HL-60/S4 treated with retinoic acid at 250 ng/mL for 4 days and 3 days (cell line): ENCODE results near the gene ZFYVE26.
"Not testable (repeated sequence)": the region's sequence is repeated elsewhere in the genome, so short reads cannot be mapped to it uniquely, and the experiment has no call there.

Source experiments
- in situ Hi-C: fragments of 300-500 bp; cut with MboI; formaldehyde crosslinking; loops from 2 replicates; pipeline ENCODE4 v1.7.0; 2022; ENCODE audit warnings: low sequenced_read_pairs

The ZFYVE26 gene

GRCh38 chr14:67816326-67817002 lies at the start of gene ZFYVE26:
ZFYVE26 (minus strand) TSS chr14:67816590; CDS start chr14:67815963, 627 bp downstream.
- in situ Hi-C loops: no loop called here

- in situ Hi-C loops: no loop called here
These were observed 46.8 kb upstream of the ZFYVE26 start for GRCh38 chr14:67863223-67863622.

- in situ Hi-C loops: no loop called here
These were observed 42.9 kb upstream of the ZFYVE26 start for GRCh38 chr14:67859169-67859749.

GRCh38 chr14:67857778-67858350 lies 41.5 kb upstream of the ZFYVE26 start:
- in situ Hi-C loops: no loop called here

- in situ Hi-C loops: no loop called here
These were observed 40.4 kb upstream of the ZFYVE26 start for GRCh38 chr14:67856827-67857226.

- in situ Hi-C loops: no loop called here
These were observed 37.3 kb upstream of the ZFYVE26 start for GRCh38 chr14:67853715-67854114.

GRCh38 chr14:67852926-67853604 lies 36.7 kb upstream of the ZFYVE26 start:
- in situ Hi-C loops: no loop called here

- in situ Hi-C loops: no loop called here
These were observed 35.5 kb upstream of the ZFYVE26 start for GRCh38 chr14:67851785-67852410.

GRCh38 chr14:67850066-67850830 lies 33.9 kb upstream of the ZFYVE26 start:
- in situ Hi-C loops: no loop called here

- in situ Hi-C loops: loop anchor here (25.0 kb wide), 1 partner anchor 966 kb away; no protein-coding TSS in a partner anchor
These were observed 29.7 kb upstream of the ZFYVE26 start for GRCh38 chr14:67846029-67846610.

GRCh38 chr14:67837011-67837624 lies 20.7 kb upstream of the ZFYVE26 start:
- in situ Hi-C loops: loop anchor here (25.0 kb wide), 1 partner anchor 975 kb away; no protein-coding TSS in a partner anchor

- in situ Hi-C loops: loop anchor here (25.0 kb wide), 1 partner anchor 977 kb away; no protein-coding TSS in a partner anchor
These were observed 19.2 kb upstream of the ZFYVE26 start for GRCh38 chr14:67835596-67835995.

- in situ Hi-C loops: loop anchor here (25.0 kb wide), 1 partner anchor 979 kb away; no protein-coding TSS in a partner anchor
These were observed 17.0 kb upstream of the ZFYVE26 start for GRCh38 chr14:67833403-67833802.

- in situ Hi-C loops: loop anchor here (25.0 kb wide), 1 partner anchor 981 kb away; no protein-coding TSS in a partner anchor
These were observed 14.7 kb upstream of the ZFYVE26 start for GRCh38 chr14:67831113-67831512.

GRCh38 chr14:67821121-67821520 lies 4.7 kb upstream of the ZFYVE26 start:
- in situ Hi-C loops: no loop called here

GRCh38 chr14:67820428-67820971 lies 4.1 kb upstream of the ZFYVE26 start:
- in situ Hi-C loops: no loop called here

GRCh38 chr14:67819563-67820421 lies 3.4 kb upstream of the ZFYVE26 start, which contains the start of gene RAD51B:
RAD51B (plus strand) TSS chr14:67819779.
- in situ Hi-C loops: no loop called here

GRCh38 chr14:67818476-67818875 lies 2.1 kb upstream of the ZFYVE26 start:
- in situ Hi-C loops: not testable (repeated sequence)
